Chondrocyte (in vitro differentiated cells): ENCODE measurements around the gene OSBPL2. TPM values are rescaled to one million over a fixed set of nuclear protein-coding genes. Genes with fewer than 3 reads are reported as not detected.

Experiments
- DNase-seq: peaks from one replicate; pipeline ENCODE4 v3.0.0; 2021; ENCODE audit warnings: mixed read lengths, low spot score
- H3K27ac Mint-ChIP-seq: one replicate; pipeline ENCODE4 v1.8.0; 2021; ENCODE audit warnings: mild to moderate bottlenecking, moderate library complexity, mixed read lengths; ENCODE audit not compliant: unreplicated experiment
- H3K27me3 Mint-ChIP-seq: 2 replicates; pipeline ENCODE4 v1.8.0; 2021; ENCODE audit warnings: low read depth, mixed read lengths
- H3K36me3 Mint-ChIP-seq: 2 replicates; pipeline ENCODE4 v1.8.0; 2021; ENCODE audit warnings: low read depth, mixed read lengths
- H3K4me1 Mint-ChIP-seq: 2 replicates; pipeline ENCODE4 v1.8.0; 2021; ENCODE audit warnings: low read depth, mild to moderate bottlenecking, mixed read lengths
- H3K4me3 Mint-ChIP-seq: one replicate; pipeline ENCODE4 v1.8.0; 2021; ENCODE audit warnings: mild to moderate bottlenecking, moderate library complexity, mixed read lengths; ENCODE audit not compliant: unreplicated experiment
- H3K9me3 Mint-ChIP-seq: 2 replicates; pipeline ENCODE4 v1.8.0; 2021; ENCODE audit warnings: low read depth, mixed read lengths
- total RNA-seq: library from RNA; stranded (reverse); gene quantifications from 3 replicates; pipeline ENCODE4 v1.2.1, GENCODE V29; 2021
- TF ChIP-seq, protein P1 (sequence below): fragments of 200-600 bp; sonication (generic); IDR thresholded peaks from 2 replicates; pipeline ENCODE4 v1.5.0; 2021; ENCODE audit warnings: antibody characterized with exemption, mild to moderate bottlenecking, moderate library complexity

The OSBPL2 gene
- total RNA-seq, 1 donor from 2014 or later: 48.3 TPM

DNA sequence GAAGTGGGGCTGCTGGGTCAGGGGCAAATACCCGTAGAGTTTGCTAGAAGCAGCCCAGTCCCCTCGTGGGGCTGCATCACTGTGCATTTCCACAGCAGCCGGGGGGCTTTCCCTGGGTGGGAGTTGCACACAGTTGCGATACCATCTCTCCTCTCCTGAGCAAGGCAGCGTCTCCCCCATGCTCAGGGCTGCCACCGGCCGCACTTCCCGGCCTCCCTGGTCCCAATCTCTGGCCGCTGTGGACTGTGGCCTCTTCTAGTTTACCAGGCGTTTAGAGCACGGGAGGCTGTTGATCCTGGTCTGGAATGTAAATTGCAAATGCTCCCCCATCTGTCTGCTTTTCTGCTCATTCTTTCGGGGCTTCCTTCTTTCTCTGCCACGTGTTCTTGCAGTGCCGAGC lies 31.1 kb downstream of the OSBPL2 start:
- Mint-ChIP-seq H3K27ac (no peak overlapping the region), H3K4me3 (no peak overlapping the region), H3K27me3 (no peaks in the 10 kb centered on the region), H3K36me3 (peaks cover 32% of the 10 kb centered on the region), H3K4me1 (no peaks in the 10 kb centered on the region), H3K9me3 (no peaks in the 10 kb centered on the region)
- TF ChIP-seq, protein P1, sequence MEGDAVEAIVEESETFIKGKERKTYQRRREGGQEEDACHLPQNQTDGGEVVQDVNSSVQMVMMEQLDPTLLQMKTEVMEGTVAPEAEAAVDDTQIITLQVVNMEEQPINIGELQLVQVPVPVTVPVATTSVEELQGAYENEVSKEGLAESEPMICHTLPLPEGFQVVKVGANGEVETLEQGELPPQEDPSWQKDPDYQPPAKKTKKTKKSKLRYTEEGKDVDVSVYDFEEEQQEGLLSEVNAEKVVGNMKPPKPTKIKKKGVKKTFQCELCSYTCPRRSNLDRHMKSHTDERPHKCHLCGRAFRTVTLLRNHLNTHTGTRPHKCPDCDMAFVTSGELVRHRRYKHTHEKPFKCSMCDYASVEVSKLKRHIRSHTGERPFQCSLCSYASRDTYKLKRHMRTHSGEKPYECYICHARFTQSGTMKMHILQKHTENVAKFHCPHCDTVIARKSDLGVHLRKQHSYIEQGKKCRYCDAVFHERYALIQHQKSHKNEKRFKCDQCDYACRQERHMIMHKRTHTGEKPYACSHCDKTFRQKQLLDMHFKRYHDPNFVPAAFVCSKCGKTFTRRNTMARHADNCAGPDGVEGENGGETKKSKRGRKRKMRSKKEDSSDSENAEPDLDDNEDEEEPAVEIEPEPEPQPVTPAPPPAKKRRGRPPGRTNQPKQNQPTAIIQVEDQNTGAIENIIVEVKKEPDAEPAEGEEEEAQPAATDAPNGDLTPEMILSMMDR: no peak
- DNase-seq: no peak

DNA sequence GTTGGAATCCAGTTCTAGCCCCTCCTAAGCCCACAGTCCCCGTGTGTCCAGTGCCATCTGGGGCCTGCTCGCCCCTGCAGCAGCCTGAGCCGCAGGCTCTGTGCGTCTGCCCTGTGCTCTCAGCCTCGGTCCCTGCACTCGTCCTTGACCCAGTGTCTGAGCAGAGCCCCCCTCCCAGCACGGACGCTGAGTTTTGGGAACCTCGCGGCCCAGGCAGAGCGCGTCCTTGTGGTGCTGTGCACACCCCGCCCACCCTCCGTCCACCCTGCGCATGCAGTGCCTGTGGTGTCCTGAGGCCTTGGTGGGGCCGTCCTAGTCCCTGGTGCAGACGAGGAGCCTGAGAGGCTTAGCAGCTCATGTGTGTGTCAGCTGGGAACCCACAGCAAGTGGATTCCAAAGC lies 31.6 kb downstream of the OSBPL2 start:
- Mint-ChIP-seq H3K27me3 (no peaks in the 10 kb centered on the region), H3K9me3 (no peaks in the 10 kb centered on the region), H3K4me1 (no peaks in the 10 kb centered on the region), H3K36me3 (peaks cover 29% of the 10 kb centered on the region), H3K4me3 (no peak overlapping the region), H3K27ac (no peak overlapping the region)
- DNase-seq: no peak
- TF ChIP-seq, protein P1: no peak

DNA sequence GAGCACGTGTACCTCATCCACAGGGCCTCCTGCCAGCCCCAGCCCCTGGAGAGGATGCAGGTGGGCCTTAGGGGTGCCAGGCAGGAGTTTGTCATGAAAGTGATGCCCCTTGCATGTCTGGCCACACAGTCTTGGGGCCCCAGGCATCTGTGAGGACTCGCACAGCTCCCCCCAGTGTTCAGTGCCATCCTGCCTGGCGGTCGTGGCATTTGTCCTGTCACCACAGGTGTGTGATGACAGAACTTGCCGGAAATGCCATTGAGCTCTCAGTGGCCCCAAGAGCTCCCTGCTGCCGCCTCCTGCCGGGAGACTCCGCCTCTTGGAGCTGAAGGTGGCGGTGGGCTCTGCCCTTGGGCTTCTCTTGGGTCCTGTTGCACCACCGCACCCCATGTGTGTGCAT lies 33.9 kb downstream of the OSBPL2 start:
- no peak for DNase-seq
- Mint-ChIP-seq H3K9me3 (no peaks in the 10 kb centered on the region), H3K4me3 (no peak overlapping the region), H3K27me3 (no peaks in the 10 kb centered on the region), H3K27ac (no peak overlapping the region), H3K36me3 (peaks cover 27% of the 10 kb centered on the region), H3K4me1 (no peaks in the 10 kb centered on the region)
- TF ChIP-seq, protein P1: no peak

DNA sequence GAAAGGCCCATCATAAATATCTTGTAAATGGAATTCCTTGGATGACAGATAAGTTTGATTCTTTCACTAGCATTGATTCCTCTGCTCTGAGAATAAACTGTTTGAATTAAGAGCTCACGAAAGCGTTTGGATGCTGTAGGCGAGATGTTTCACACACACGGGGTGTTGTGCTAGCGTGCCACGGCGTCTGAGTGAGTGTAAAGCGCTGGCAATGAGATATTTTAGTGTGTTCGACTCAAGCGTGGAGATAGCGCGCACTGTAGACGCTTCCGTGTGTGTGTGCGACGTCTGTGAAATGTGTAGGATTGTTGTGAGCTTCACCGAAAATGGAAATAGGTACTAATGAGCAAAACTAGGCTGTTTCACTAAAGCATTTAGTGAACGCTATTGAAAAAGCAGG lies 35.1 kb downstream of the OSBPL2 start:
- H3K36me3 Mint-ChIP-seq: peaks cover 28% of the 10 kb centered on the region
- H3K9me3 Mint-ChIP-seq: no peaks in the 10 kb centered on the region
- H3K27me3 Mint-ChIP-seq: no peaks in the 10 kb centered on the region
- H3K27ac Mint-ChIP-seq: no peak overlapping the region
- H3K4me1 Mint-ChIP-seq: no peaks in the 10 kb centered on the region
- no peak for DNase-seq
- H3K4me3 Mint-ChIP-seq: no peak overlapping the region
- TF ChIP-seq, protein P1: no peak

DNA sequence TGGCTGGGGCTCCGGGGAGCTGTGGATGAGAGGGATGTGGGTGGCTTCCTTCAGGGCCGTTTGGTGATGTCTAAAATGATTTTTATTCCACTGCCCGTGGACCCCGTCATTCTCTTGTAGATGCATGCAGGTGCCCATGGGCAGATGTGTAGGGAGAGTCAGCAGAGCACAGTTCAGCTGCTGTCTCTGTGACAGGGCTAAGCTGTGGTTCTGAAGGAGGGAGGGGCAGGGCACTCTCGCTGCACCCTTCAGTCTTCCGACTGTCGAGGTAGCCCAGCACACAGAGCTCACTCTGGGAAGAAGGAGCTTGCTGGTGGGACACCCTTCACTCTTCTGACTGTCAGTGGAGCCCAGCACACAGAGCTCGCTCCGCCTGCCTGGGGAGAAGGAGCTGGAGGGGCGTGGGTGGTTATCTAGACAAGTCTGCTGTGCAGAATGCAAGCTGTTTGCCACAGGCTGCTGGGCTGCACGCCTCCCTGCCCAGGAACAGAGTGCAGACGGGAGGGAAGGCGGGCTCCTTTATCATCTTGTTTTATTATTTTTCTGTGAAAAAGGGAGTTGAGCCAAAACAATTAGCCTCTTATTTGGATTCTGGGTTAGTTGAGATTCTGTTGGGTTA lies 36.1 kb downstream of the OSBPL2 start:
- Mint-ChIP-seq H3K36me3 (peaks cover 33% of the 10 kb centered on the region), H3K9me3 (no peaks in the 10 kb centered on the region), H3K4me1 (no peaks in the 10 kb centered on the region), H3K27ac (no peak overlapping the region), H3K4me3 (no peak overlapping the region), H3K27me3 (no peaks in the 10 kb centered on the region)
- TF ChIP-seq, protein P1: no peak
- no peak for DNase-seq
